Neuronal stem cell (in vitro differentiated cells): Measurements from ENCODE around the gene BLACAT1.

ENCODE experiments used
- DNase-seq: peaks from one replicate; pipeline ENCODE4 v3.0.0-alpha.2; 2013; ENCODE audit warnings: low spot score
- H2AFZ ChIP-seq: one replicate; pipeline ENCODE4 v1.6.1; 2013; ENCODE audit warnings: mild to moderate bottlenecking, low read length, inconsistent platforms
- H2AK5ac ChIP-seq: 2 replicates; pipeline ENCODE4 v1.6.1; 2013; ENCODE audit warnings: low read depth, mild to moderate bottlenecking, inconsistent platforms, low read length, moderate library complexity, mixed read lengths
- H2BK120ac ChIP-seq: 2 replicates; pipeline ENCODE4 v1.6.1; 2013; ENCODE audit warnings: low read depth, mild to moderate bottlenecking, inconsistent platforms, low read length, moderate library complexity, mixed read lengths
- H2BK12ac ChIP-seq: one replicate; pipeline ENCODE4 v1.6.1; 2013; ENCODE audit warnings: low read length, inconsistent platforms
- H2BK15ac ChIP-seq: 2 replicates; pipeline ENCODE4 v1.6.1; 2013; ENCODE audit warnings: mild to moderate bottlenecking, low read length, inconsistent platforms, mixed read lengths
- H2BK5ac ChIP-seq: one replicate; pipeline ENCODE4 v1.6.1; 2013; ENCODE audit warnings: inconsistent platforms, mild to moderate bottlenecking, low read length, moderate library complexity
- H3K14ac ChIP-seq: one replicate; pipeline ENCODE4 v1.6.1; 2013; ENCODE audit warnings: low read length, inconsistent platforms
- H3K18ac ChIP-seq: 2 replicates; pipeline ENCODE4 v1.6.1; 2013; ENCODE audit warnings: low read length, inconsistent platforms
- H3K23ac ChIP-seq: 2 replicates; pipeline ENCODE4 v1.6.1; 2013; ENCODE audit warnings: low read depth, mild to moderate bottlenecking, mixed read lengths, low read length, inconsistent platforms; ENCODE audit not compliant: poor library complexity
- H3K27ac ChIP-seq: replicated peaks from 3 replicates; pipeline ENCODE4 v1.5.1; 2013; ENCODE audit warnings: low read length, inconsistent platforms
- H3K27me3 ChIP-seq, 3 experiments: 2 replicates each; pipeline ENCODE4 v1.6.1; 2013; ENCODE audit warnings: low read length in 3 of 3, mild to moderate bottlenecking in 2 of 3, inconsistent platforms in 1 of 3, low read depth in 1 of 3, mixed read lengths in 1 of 3, moderate library complexity in 1 of 3; ENCODE audit not compliant: control insufficient read depth in 3 of 3, insufficient read depth in 3 of 3
- H3K36me3 ChIP-seq, 2 donors: replicated peaks in 1 of 2; 2 replicates each; pipeline ENCODE4 v1.6.1; 2013; ENCODE audit warnings: low read length in 2 of 2; ENCODE audit not compliant: control insufficient read depth in 2 of 2, insufficient read depth in 2 of 2
- H3K4ac ChIP-seq: 2 replicates; pipeline ENCODE4 v1.6.1; 2013; ENCODE audit warnings: inconsistent platforms, mild to moderate bottlenecking, low read length, moderate library complexity
- H3K4me1 ChIP-seq, 2 donors: 1 replicate in 1 of 2; 2 replicates in 1 of 2; pipeline ENCODE4 v1.6.1; 2013; ENCODE audit warnings: low read length in 2 of 2, low read depth in 1 of 2; ENCODE audit not compliant: control insufficient read depth in 2 of 2, insufficient read depth in 1 of 2
- H3K4me2 ChIP-seq: one replicate; pipeline ENCODE4 v1.6.1; 2013; ENCODE audit warnings: mild to moderate bottlenecking, low read length, inconsistent platforms; ENCODE audit not compliant: insufficient read depth, poor library complexity, severe bottlenecking
- H3K4me3 ChIP-seq, 2 donors: 2 replicates each; pipeline ENCODE4 v1.5.1; 2013; ENCODE audit warnings: low read length in 2 of 2, mild to moderate bottlenecking in 2 of 2, inconsistent platforms in 1 of 2, moderate library complexity in 1 of 2
- H3K79me1 ChIP-seq: one replicate; pipeline ENCODE4 v1.6.1; 2013; ENCODE audit warnings: low read depth, mild to moderate bottlenecking, inconsistent platforms, low read length, moderate library complexity
- H3K9ac ChIP-seq: one replicate; pipeline ENCODE4 v1.6.1; 2013; ENCODE audit warnings: mild to moderate bottlenecking, low read depth, low read length, inconsistent platforms; ENCODE audit not compliant: poor library complexity
- H3K9me3 ChIP-seq, 2 donors: replicated peaks in 1 of 2; 2 replicates each; pipeline versions ENCODE3 to v1.6.1; 2013; ENCODE audit warnings: low read length in 2 of 2, mild to moderate bottlenecking in 2 of 2, inconsistent platforms in 1 of 2, low read depth in 1 of 2, mixed read lengths in 1 of 2, moderate library complexity in 1 of 2; ENCODE audit not compliant: control insufficient read depth in 2 of 2, insufficient read depth in 1 of 2
- H4K8ac ChIP-seq: one replicate; pipeline ENCODE4 v1.6.1; 2013; ENCODE audit warnings: low read depth, mild to moderate bottlenecking, inconsistent platforms, low read length, moderate library complexity
- H4K91ac ChIP-seq: one replicate; pipeline ENCODE4 v1.6.1; 2013; ENCODE audit warnings: low read length, low read depth, mild to moderate bottlenecking, inconsistent platforms; ENCODE audit not compliant: poor library complexity
- WGBS, 2 donors: extraction: QIAGEN DNeasy Blood & Tissue Kit; methylation state at CpG; one replicate each; pipeline ENCODE4 v1.1.7; 2013; ENCODE audit warnings: missing lambda C conversion rate in 2 of 2, mixed read lengths in 1 of 2; ENCODE audit not compliant: insufficient read length in 2 of 2, insufficient replicate concordance in 1 of 2; ENCODE audit errors: extremely low coverage in 2 of 2; 5-methylcytosine and 5-hydroxymethylcytosine counted together

Gene BLACAT1

GRCh38 chr1:205458777-205459566, 3.1 kb upstream of the BLACAT1 start:
- H3K4me1 ChIP-seq: peaks cover 4 to 16% of the 10 kb centered on the region in 2 donors
- no CpG with 5 or more reads among the region's 6 CpGs for WGBS, 2 donors
- peaks cover 0 to 4% of the 10 kb centered on the region in 2 donors for H3K36me3 ChIP-seq
- H3K27me3 ChIP-seq: peaks cover 0 to 82% (median 0%) of the 10 kb centered on the region in 3 experiments
- DNase-seq: no peak
- no peak overlapping the region for H2AK5ac ChIP-seq
- H3K14ac ChIP-seq: no peak overlapping the region
- no peak overlapping the region for H2AFZ ChIP-seq
- no peak overlapping the region for H4K8ac ChIP-seq
- no peak overlapping the region for H2BK5ac ChIP-seq
- no peak overlapping the region for H3K18ac ChIP-seq
- no peak overlapping the region for H4K91ac ChIP-seq
- H3K9ac ChIP-seq: no peak overlapping the region
- H2BK120ac ChIP-seq: no peak overlapping the region
- no peak overlapping the region for H3K23ac ChIP-seq
- H3K4me3 ChIP-seq: no peak overlapping the region
- H3K79me1 ChIP-seq: peaks cover 4% of the 10 kb centered on the region
- no peaks in the 10 kb centered on the region for H3K9me3 ChIP-seq
- no peak overlapping the region for H3K4me2 ChIP-seq
- no peak overlapping the region for H2BK15ac ChIP-seq
- H3K27ac ChIP-seq: no peak overlapping the region
- H2BK12ac ChIP-seq: no peak overlapping the region
- no peak overlapping the region for H3K4ac ChIP-seq

DNA sequence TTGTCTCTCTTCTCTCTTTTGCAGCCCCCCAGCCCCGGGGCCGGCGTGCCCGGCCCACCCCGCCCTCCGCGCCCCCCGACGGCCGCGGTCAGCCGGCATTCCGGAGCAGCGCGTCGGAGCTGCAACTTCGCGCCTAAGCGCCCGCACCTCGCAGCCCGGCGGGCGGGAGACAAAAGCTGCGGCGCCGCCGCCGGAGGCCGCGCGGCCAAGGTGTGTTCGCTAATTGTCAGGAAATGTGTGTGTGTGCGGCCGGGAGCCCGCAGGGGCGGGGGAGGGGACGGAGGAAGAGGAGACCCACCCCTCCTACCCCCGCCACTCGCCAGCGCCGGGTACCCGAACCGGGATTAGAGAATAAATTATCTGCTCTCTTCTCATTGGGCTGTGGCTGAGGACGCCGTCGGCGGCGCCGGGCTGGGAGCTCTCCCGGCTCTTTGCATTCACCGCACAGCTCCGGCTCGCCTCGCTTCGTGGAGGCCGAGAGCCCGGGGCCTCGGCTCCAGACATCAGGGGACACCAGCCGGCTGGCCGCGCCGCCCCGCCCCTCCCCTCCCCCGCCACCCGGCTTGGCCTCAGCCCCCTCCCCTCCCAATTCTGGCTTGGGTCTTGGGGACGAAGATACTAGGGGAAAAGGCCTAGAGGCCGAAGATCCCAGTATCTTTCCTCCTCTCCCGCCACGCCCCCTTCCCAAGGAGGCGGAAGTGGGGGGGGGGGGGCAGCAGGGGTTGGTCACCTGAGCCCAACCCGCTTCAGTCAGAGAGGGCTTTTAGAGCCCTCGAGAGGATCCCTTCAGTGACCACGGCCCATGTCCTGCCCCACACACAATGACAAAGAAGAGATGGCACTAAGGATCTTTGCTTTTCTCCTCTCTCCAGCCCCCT, 1.3 kb upstream of the BLACAT1 start:
- peak overlapping the region; percentile 96 for H2BK5ac ChIP-seq
- H3K4ac ChIP-seq: peak overlapping the region; percentile 94
- H3K9me3 ChIP-seq: no peaks in the 10 kb centered on the region
- H3K27me3 ChIP-seq: peaks cover 0 to 89% (median 0%) of the 10 kb centered on the region in 3 experiments
- H2BK12ac ChIP-seq: no peak overlapping the region
- no peak overlapping the region for H2BK15ac ChIP-seq
- peak overlapping the region; percentile 90 for H2BK120ac ChIP-seq
- H3K4me1 ChIP-seq: peaks cover 4 to 30% of the 10 kb centered on the region in 2 donors
- peak overlapping the region; percentile 99 for H4K91ac ChIP-seq
- peak overlapping the region; percentile 50 to 99 for H3K4me3 ChIP-seq
- H3K4me2 ChIP-seq: peak overlapping the region; percentile 35
- H4K8ac ChIP-seq: no peak overlapping the region
- peak overlapping the region; percentile 95 for H2AK5ac ChIP-seq
- no CpG with 5 or more reads among the region's 74 CpGs for WGBS, 2 donors
- H3K9ac ChIP-seq: peak overlapping the region; percentile 99
- H3K36me3 ChIP-seq: peaks cover 0 to 10% of the 10 kb centered on the region in 2 donors
- no peak for DNase-seq
- H3K23ac ChIP-seq: peak overlapping the region; percentile 86
- H3K14ac ChIP-seq: no peak overlapping the region
- peak overlapping the region; percentile 90 for H2AFZ ChIP-seq
- H3K18ac ChIP-seq: peak overlapping the region; percentile 100
- peaks cover 4% of the 10 kb centered on the region for H3K79me1 ChIP-seq
- peak overlapping the region; percentile 96 for H3K27ac ChIP-seq

DNA sequence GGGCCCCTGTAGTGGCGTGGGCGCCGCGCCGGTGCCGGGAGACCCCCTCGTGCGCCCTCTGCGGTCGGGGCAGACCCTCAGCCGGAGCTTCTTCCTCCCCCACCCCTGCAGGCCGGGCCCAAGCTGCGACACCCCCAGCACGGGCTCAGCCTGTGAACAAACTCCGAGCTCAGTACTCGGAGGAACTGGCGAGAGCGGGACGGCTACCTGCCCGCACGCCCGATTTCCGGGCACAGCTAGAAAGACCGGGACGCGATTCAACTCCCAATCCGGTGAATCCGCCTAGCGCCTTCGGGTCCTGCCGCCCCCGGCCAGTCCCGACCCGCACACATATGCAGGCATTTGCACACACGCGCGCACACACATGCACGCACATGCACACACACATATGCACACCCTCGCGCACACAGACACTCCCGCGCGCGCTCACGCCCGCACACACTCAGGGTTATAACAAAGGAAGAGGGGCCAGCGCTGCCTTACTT, 580 bp upstream of the BLACAT1 start:
- peak overlapping the region; percentile 76 for H4K8ac ChIP-seq
- peak overlapping the region; percentile 86 for H3K23ac ChIP-seq
- H2BK15ac ChIP-seq: peak overlapping the region; percentile 56
- H3K4ac ChIP-seq: peak overlapping the region; percentile 94
- no CpG with 5 or more reads among the region's 47 CpGs for WGBS, 2 donors
- peak overlapping the region; percentile 99 for H4K91ac ChIP-seq
- no peak for DNase-seq
- peaks cover 4 to 31% of the 10 kb centered on the region in 2 donors for H3K4me1 ChIP-seq
- H3K14ac ChIP-seq: peak overlapping the region; percentile 97
- H3K36me3 ChIP-seq: peaks cover 0 to 10% of the 10 kb centered on the region in 2 donors
- H3K9me3 ChIP-seq: no peaks in the 10 kb centered on the region
- H3K27me3 ChIP-seq: peaks cover 0 to 92% (median 0%) of the 10 kb centered on the region in 3 experiments
- peak overlapping the region; percentile 96 for H3K27ac ChIP-seq
- peak overlapping the region; percentile 96 for H2BK5ac ChIP-seq
- H2BK120ac ChIP-seq: peak overlapping the region; percentile 90
- peak overlapping the region; percentile 100 for H3K18ac ChIP-seq
- peak overlapping the region; percentile 90 for H2AFZ ChIP-seq
- H3K9ac ChIP-seq: peak overlapping the region; percentile 99
- peak overlapping the region; percentile 50 to 99 for H3K4me3 ChIP-seq
- H3K79me1 ChIP-seq: peaks cover 4% of the 10 kb centered on the region
- H2BK12ac ChIP-seq: peak overlapping the region; percentile 89
- H2AK5ac ChIP-seq: peak overlapping the region; percentile 95
- H3K4me2 ChIP-seq: peak overlapping the region; percentile 78
